ENCODE results near the gene URB2. TPM values are rescaled to one million over a fixed set of nuclear protein-coding genes. Genes with fewer than 3 reads are reported as not detected.
A peak's percentile ranks its signal among the peaks of the same experiment; 100 is the strongest.

URB2 gene
- polyA plus RNA-seq, 1 experiment: 6.4 TPM

DNA sequence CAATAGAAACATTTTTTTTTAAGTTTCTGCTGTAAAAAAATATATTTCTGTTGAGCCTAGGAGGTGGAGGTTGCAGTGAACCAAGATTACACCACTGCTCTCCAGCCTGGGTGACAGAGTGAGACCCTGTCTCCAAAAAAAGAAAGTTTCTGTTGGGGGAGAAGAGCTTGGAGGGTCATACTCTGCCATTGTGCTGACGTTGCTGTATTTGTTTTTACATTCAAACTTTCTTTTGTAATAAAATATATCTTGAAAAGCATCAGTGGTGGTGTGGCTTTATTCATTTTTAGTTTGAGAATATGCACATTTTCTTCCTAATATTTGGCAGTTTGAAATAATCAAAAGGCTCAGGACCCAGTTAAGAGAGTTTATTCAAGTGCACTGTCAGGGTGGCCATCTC, 64.6 kb downstream of the URB2 start:
- Histone ChIP-seq H3K4me3 (ENCODE audit: low read depth, low read length) (no peak overlapping the region), H3K27me3 (ENCODE audit: control insufficient read depth, insufficient read depth, low read length) (peaks cover 3% of the 10 kb centered on the region), H3K27ac (ENCODE audit: low read depth, low read length) (no peak overlapping the region), H3K9me3 (ENCODE audit: control insufficient read depth, insufficient read depth, low read length) (no peaks in the 10 kb centered on the region)
- POLR2A ChIA-PET: no interaction called here
- TF ChIP-seq, protein P1, sequence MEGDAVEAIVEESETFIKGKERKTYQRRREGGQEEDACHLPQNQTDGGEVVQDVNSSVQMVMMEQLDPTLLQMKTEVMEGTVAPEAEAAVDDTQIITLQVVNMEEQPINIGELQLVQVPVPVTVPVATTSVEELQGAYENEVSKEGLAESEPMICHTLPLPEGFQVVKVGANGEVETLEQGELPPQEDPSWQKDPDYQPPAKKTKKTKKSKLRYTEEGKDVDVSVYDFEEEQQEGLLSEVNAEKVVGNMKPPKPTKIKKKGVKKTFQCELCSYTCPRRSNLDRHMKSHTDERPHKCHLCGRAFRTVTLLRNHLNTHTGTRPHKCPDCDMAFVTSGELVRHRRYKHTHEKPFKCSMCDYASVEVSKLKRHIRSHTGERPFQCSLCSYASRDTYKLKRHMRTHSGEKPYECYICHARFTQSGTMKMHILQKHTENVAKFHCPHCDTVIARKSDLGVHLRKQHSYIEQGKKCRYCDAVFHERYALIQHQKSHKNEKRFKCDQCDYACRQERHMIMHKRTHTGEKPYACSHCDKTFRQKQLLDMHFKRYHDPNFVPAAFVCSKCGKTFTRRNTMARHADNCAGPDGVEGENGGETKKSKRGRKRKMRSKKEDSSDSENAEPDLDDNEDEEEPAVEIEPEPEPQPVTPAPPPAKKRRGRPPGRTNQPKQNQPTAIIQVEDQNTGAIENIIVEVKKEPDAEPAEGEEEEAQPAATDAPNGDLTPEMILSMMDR (IDR thresholded peaks at IDR 0.05; ENCODE audit: low read depth, low read length): no peak
- no peak for DNase-seq (ENCODE audit: low read depth, low spot score)
- CTCF ChIA-PET: no interaction called here

DNA sequence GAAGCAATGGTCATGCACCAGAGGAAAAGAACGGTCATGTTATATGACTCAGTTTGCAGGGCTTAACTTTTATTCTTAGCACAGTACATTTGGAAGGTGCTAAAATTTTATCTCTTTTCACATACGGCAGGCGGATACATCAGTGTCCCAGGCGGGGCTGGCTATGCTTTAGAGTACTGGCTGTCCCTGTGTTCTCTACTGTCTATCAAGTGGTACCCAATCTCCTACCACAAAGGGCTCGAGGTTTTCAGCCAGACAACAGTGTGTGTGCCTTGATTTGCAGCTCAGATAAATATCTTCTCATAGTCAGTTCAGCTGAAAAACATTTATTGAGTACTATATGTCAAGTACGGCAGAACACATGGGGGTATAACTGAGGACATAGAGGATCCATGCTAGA, 65.3 kb downstream of the URB2 start:
- TF ChIP-seq, protein P1 (IDR thresholded peaks at IDR 0.05; ENCODE audit: low read depth, low read length): no peak
- Histone ChIP-seq H3K9me3 (ENCODE audit: control insufficient read depth, insufficient read depth, low read length) (no peaks in the 10 kb centered on the region), H3K27ac (ENCODE audit: low read depth, low read length) (no peak overlapping the region), H3K27me3 (ENCODE audit: control insufficient read depth, insufficient read depth, low read length) (no peaks in the 10 kb centered on the region), H3K4me3 (ENCODE audit: low read depth, low read length) (no peak overlapping the region)
- ChIA-PET POLR2A (no interaction called here), CTCF (interaction anchor here (0.6 to 2.7 kb wide), 2 partner anchors 30 to 614 kb away, joined by 3 to 7 read pairs; no protein-coding TSS in a partner anchor)
- DNase-seq (ENCODE audit: low read depth, low spot score): no peak

DNA sequence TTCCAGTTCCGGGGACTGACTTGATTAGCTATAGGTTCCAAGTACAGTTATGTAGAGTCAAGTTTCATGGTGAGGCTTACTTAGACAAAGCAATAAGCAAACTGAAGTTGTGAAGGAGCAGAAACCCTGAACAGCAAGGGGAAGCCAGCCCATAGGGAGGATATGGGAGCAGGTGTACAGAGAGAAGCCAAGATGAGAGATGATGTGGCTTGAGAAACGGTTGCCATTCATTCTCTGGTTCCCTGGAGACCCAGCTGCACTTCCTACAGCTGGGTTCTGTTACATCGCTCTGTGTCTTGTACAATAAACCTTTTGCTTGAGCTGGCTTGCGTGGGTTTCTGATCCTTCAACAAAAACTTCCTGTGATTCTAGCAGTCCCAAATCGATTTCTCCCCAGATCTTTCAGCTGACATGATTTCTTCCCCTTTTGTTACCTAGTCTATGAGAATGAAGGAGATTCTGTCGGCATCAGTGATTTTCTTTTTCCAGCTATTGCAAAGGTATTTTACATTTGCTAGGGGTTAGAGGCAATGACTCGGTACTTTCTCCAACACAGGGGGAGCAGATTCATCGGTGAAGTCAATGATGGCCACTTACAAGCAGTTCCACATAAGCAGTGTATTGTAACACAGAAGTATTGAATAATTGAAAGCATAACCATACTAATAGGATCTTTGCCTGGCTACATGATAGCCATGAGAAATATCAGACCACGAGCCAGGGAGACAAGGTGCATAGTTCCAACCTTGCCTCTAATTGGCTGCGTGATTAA, 67.3 kb downstream of the URB2 start:
- Histone ChIP-seq H3K4me3 (ENCODE audit: low read depth, low read length) (no peak overlapping the region), H3K27me3 (ENCODE audit: control insufficient read depth, insufficient read depth, low read length) (no peaks in the 10 kb centered on the region), H3K9me3 (ENCODE audit: control insufficient read depth, insufficient read depth, low read length) (no peaks in the 10 kb centered on the region), H3K27ac (ENCODE audit: low read depth, low read length) (no peak overlapping the region)
- DNase-seq (ENCODE audit: low read depth, low spot score): no peak
- TF ChIP-seq, protein P1 (IDR thresholded peaks at IDR 0.05; ENCODE audit: low read depth, low read length): no peak
- CTCF ChIA-PET: interaction anchor here (2.7 kb wide), 1 partner anchor 32 kb away, joined by 7 read pairs; no protein-coding TSS in a partner anchor
- POLR2A ChIA-PET: no interaction called here

DNA sequence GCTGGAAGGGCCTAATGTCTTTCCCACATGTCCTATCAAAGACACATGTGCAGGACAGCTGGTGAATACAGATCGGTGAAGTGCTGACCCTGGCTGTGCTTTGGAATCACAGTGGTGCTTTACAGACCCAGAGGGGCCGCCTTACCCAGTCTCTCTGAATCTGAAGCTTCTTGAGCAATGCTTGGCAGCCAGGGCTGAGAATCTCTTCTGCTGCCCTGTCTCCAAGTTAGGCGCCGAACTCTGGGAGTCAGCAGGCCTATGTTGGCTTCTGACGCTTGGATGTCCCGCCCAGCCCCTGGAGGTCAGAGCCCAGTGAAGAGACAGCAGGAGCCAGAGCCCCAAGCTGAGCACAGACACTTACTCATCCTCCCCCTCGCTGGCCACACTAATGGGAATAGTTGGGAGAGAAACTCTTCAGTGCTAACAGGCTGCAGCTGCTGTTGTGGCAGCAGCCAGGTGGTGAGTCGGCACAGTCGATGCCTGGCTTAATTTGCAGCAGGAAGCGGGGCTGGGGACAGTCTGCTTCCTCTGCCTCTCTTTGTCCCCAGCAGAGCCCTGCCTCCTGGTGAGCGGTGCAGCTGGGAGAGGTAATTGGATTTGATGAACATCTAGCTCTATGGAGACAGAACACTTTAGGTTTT, 68.1 kb downstream of the URB2 start:
- ChIA-PET POLR2A (no interaction called here), CTCF (interaction anchor here (0.6 to 2.7 kb wide), 2 partner anchors 33 to 1103 kb away, joined by 3 to 7 read pairs; no protein-coding TSS in a partner anchor)
- Histone ChIP-seq H3K4me3 (ENCODE audit: low read depth, low read length) (no peak overlapping the region), H3K27ac (ENCODE audit: low read depth, low read length) (peak overlapping the region; percentile 11), H3K27me3 (ENCODE audit: control insufficient read depth, insufficient read depth, low read length) (no peaks in the 10 kb centered on the region), H3K9me3 (ENCODE audit: control insufficient read depth, insufficient read depth, low read length) (no peaks in the 10 kb centered on the region)
- DNase-seq (ENCODE audit: low read depth, low spot score): peak; percentile 41
- TF ChIP-seq, protein P1 (IDR thresholded peaks at IDR 0.05; ENCODE audit: low read depth, low read length): no peak

DNA sequence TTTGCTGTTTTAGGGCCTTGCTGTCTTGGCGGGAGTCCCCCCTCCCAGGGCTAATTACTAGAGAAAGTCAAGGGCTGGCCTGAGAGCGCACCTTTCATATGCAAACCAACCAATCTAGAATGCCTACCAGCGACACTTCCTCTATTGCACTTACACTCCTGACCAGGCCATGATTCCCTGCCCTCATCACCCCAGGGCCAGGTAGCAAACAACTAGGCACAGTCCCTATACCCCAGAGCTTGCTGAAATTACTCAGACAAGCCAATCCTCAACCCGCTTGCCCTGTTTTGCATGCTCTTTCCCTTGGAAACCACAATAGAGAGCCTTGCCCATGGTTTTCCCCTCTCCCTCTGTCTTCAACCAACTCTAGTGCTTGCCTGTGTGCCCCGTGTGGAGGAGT, 70.3 kb downstream of the URB2 start:
- Histone ChIP-seq H3K9me3 (ENCODE audit: control insufficient read depth, insufficient read depth, low read length) (no peaks in the 10 kb centered on the region), H3K27me3 (ENCODE audit: control insufficient read depth, insufficient read depth, low read length) (no peaks in the 10 kb centered on the region), H3K4me3 (ENCODE audit: low read depth, low read length) (no peak overlapping the region), H3K27ac (ENCODE audit: low read depth, low read length) (no peak overlapping the region)
- TF ChIP-seq, protein P1 (IDR thresholded peaks at IDR 0.05; ENCODE audit: low read depth, low read length): no peak
- POLR2A ChIA-PET: no interaction called here
- no peak for DNase-seq (ENCODE audit: low read depth, low spot score)
- CTCF ChIA-PET: no interaction called here
